CMK (cell line): ENCODE data around the gene TARS3.
"Not testable (repeated sequence)": the region's sequence is repeated elsewhere in the genome, so short reads cannot be mapped to it uniquely, and the experiment has no call there.

ENCODE experiments used
- DNase-seq: peaks from one replicate; pipeline ENCODE4 v3.0.0-alpha.2; 2010; ENCODE audit warnings: low read depth

TARS3 gene

DNA sequence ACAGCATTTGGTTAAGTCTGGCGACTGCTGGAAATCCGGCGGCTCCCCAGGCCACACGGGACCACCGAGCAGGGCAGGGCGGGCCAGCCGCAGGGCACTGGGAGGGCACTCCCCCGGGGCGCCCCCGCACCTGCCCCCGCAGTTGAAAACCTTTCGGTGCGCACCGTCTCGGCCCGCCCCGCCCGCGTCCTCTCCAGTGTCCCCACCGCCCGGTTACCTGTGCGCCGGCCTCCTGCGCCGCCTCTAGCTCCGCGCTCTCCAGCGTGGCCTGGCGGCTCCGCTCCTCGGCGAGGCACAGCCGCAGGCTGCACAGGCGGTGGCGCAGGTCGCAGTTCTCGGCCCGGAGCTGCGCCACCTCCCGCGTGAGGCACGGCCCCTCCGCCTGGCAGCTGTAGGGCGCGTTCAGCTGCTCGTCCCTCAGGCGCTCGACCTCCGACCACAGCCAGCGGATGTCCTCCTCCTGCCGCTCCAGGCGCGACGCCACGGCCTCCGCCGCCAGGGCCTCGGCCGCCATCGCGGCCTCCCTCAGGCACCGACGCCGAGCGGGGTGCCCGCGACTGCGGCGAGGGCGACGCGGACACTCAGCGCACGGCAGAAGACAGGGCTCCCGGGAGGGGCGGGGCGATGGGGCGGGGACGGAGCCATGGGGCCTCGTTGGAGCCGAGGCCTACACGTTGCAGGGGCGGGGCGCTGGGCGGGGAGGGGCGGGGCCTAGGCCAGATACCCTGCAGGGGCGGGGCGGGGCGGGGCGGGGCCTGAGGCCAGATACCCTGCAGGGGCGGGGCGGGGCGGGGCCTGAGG is at the start of gene TARS3:
TSS of gene TARS3 (minus strand) at position 600 of the 801 bp plus-strand sequence. CDS start at position 514, 86 bp downstream.
- DNase-seq = peak; percentile 86

GRCh38 chr15:101773496-101774100 is 49.3 kb upstream of the TARS3 start:
- DNase-seq = no peak

GRCh38 chr15:101772921-101773320 is 48.6 kb upstream of the TARS3 start:
- no peak for DNase-seq

DNA sequence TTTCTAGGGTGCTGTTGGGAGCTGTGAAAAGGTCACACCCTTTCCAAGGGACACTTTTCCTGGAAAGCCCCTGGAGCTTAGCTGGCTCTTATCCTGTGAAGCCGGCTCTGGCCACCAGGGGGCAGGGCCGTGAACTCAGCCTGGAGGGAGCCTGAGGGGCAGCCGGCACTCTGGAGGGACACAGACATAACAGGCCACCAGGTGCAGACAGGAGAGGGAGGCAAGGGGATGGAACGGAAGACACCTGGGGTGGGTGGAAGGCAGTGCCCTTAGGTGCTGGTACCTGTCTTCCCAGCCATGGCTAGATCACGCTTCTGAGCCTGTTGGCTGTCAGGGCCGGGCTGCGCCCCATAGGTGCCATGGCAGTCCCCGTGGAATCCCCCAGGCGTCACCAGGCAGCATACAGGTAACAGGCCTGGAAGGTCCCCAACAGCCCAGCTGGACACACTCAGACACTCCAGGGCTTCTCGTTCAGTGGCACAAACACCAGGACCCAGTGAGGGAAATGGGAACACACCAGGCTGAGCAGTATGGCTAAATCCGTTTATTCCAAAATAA is 42.9 kb upstream of the TARS3 start:
- not testable (repeated sequence) for DNase-seq

DNA sequence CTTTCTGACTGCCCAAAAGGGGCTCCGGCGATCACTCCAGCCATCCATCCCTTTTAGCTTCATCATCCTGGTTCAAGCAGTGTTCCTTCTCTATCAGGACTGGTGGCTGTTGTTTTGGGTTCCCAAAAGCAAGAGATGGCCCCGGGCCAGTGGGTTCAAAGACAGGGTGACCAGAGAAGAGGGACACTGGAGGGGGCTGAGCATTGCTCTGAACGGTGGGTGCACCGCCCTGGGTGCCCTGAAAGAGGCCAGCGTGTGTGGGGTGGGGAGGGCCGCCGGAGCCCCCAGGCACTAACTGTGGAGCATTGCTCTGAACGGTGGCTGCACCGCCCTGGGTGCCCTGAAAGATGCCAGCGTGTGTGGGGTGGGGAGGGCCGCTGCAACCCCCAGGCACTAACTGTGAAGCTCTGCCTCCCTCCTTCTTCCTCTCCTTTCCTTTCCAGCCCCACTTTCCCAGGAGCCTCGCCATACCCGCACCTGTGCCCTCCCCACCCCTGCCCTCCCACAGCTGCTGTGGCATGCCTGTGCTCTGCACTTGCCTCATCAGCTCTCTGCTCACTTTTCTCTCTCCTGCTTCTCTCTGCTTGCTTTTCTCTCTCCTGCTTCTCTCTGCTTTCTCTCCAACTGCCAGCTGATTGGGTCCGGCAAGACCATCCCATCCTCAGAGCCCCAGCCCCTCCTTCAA is 41.6 kb upstream of the TARS3 start:
- no peak for DNase-seq

GRCh38 chr15:101765340-101765671 is 41.0 kb upstream of the TARS3 start:
- DNase-seq = not testable (repeated sequence)

GRCh38 chr15:101764669-101765339 is 40.5 kb upstream of the TARS3 start:
- not testable (repeated sequence) for DNase-seq

- DNase-seq = not testable (repeated sequence)
Observed at GRCh38 chr15:101746716-101747082, 22.4 kb upstream of the TARS3 start.

DNA sequence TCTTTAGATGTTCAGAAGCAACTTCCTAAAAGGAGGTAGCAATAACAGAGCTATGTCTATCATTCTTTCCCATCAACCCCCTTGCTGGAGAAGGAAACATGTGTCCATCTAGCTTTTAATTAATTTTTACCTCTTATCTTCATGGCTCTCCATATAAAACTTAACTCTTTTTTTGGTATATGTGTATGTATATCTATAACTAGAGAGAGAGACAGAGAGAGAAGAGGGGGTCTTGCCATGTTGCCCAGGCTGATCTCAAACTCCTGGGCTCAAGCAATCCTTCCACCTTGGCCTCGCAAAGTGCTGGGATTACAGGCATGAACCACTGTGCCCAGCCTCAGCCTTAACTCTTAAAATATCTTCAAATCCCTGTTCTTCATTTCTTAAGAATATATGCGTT is 10.6 kb upstream of the TARS3 start:
- not testable (repeated sequence) for DNase-seq

DNA sequence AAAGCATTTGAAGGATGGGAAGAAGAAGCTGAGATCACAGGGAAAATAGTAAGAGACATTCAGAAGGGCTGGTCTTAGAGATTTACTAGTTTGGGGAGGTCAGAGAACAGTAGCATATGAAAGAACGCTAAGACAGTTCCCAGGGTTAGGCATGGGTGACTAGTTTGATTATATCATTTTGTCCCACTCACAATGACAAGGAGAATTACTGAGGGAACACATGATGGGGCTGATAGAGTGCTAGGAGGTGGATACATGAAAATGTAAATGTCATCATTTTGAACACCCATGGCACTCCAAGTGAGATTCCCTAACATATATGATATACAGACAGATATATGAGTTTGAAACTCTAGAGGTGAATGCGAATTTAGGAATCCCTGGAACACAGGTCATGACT is 9.3 kb upstream of the TARS3 start:
- no peak for DNase-seq

- no peak for DNase-seq
Observed at GRCh38 chr15:101732772-101733171, 8.5 kb upstream of the TARS3 start.

DNA sequence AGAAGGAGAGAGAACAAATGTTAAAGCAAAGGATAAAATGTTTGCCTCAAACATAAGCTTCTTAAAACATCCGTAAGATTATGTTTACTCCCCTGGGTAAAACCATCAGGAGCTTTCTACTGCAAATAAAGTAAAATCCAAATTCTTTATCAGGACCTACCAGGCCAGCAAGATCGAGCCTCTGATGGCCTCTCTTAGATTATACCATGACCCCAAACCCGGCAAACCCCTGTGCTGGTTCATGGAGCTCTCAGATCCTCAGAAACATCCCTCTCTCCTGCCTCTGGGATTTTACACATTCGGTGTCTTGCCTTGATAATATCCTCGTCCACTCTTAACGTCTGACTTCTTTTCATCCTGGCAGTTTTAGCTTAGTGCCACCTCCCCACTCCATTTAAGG is 7.5 kb upstream of the TARS3 start:
- no peak for DNase-seq

- DNase-seq = no peak
Observed at GRCh38 chr15:101727186-101727585, 2.9 kb upstream of the TARS3 start.

- no peak for DNase-seq
Observed at GRCh38 chr15:101725073-101725472, 800 bp upstream of the TARS3 start.

GRCh38 chr15:101724675-101725005 is 367 bp upstream of the TARS3 start:
- DNase-seq = no peak

DNA sequence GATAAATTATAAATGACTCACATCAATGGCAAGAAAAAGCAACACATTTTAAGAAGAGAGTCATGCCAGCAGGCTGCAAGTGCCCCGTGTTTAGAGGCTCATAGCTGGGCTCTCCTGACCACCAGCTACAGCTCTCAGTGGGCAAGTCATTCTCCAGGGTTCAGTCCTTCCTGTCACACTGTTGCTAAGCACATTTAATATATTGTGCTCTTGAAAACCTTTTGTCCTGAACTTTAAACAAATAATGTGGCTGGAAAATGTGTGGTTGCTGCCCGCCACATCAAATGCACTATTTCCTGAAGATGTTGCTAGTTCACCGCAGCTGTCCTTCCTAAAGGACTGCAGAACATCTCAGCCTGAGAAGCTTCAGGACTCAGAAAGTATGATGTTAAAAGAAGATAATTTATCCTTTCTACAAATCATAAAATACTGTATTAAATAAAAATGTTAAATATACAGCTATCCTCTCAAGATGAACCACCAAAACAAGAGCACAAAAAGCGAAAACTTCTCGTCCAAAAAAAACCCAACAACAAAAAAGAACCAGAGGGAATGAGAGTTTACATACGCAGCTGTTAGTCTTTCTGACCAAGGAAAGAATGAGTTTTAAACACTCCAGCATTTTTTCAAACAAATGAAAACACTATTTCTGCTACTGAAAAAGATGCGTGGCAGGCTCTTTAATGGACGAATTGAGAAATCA is 951 bp downstream of the TARS3 start:
- DNase-seq = no peak

- no peak for DNase-seq
Observed at GRCh38 chr15:101718896-101719295, 5.4 kb downstream of the TARS3 start.

- no peak for DNase-seq
Observed at GRCh38 chr15:101712078-101712477, 12.2 kb downstream of the TARS3 start.

GRCh38 chr15:101710806-101711205 is 13.5 kb downstream of the TARS3 start:
- DNase-seq = no peak

- DNase-seq = no peak
Observed at GRCh38 chr15:101709466-101709865, 14.8 kb downstream of the TARS3 start.

DNA sequence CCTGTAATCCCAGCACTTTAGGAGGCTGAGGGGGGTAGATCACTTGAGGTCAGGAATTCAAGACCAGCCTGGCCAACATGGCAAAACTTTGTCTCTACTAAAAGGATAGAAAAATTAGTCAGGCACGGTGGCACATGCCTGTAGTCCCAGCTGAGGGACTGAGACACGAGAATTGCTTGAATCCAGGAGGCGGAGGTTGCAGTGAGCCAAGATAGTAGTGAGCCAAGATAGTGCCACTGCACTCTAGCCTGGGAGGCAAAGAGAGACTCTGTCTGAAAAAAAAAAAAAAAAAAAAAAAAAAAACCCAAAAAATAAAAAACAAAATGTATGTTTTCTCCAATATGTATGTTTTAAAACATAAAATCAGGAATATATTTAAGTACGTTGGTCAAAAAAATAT is 16.3 kb downstream of the TARS3 start:
- no peak for DNase-seq

DNA sequence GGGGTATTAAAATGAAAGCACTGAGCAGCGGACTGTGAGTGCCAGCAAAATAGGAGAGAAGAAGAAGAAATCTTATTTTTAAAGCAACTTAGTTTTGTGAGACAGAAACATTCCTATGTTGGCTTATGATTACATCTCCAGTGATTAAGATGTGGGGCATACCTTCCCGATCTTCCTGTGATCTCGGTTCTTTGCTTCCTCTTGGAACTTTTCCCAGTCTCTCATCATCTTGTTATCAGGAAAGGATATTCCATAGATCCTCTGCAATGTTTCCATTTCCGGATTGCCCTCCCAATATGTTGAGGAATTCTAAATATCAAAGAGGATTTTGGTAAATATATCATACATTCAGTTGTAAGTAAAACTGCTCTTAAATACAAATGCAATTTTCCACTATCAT is 22.2 kb downstream of the TARS3 start:
- DNase-seq = no peak
